Common myeloid progenitor, CD34-positive (primary cell): ENCODE results near the gene STIM1.

Experiments used
- CTCF ChIA-PET: fragments of 350-600 bp; sonication (Branson Sonifier 250); formaldehyde crosslinking; loops from one replicate; lab custom pipeline; 2021; ENCODE audit warnings: antibody characterized with exemption; lab: Charles Lee
- POLR2A ChIA-PET: fragments of 350-600 bp; sonication (Branson Sonifier 250); formaldehyde crosslinking; loops from one replicate; lab custom pipeline; 2021; ENCODE audit warnings: antibody characterized with exemption; lab: Charles Lee
- DNase-seq, 3 donors: peaks; one replicate each; pipeline versions ENCODE4 v3.0.0 to v3.0.0-alpha.2; 2013
- H3K27ac ChIP-seq, 2 experiments: 1 replicate in 1 of 2; 2 replicates in 1 of 2; pipeline ENCODE4 v1.7.0; 2013; ENCODE audit warnings: inconsistent platforms in 2 of 2, low read length in 2 of 2, mild to moderate bottlenecking in 2 of 2, low read depth in 1 of 2, moderate library complexity in 1 of 2; ENCODE audit not compliant: severe bottlenecking in 2 of 2, insufficient read depth in 1 of 2, poor library complexity in 1 of 2
- H3K27me3 ChIP-seq, 5 experiments: replicated peaks in 2 of 5; 1 replicate in 3 of 5; 2 replicates in 2 of 5; pipeline versions ENCODE4 v1.6.1 to v1.7.0; 2013; ENCODE audit warnings: low read length in 4 of 5, mild to moderate bottlenecking in 2 of 5, moderate library complexity in 2 of 5, inconsistent platforms in 1 of 5; ENCODE audit not compliant: insufficient read depth in 5 of 5, control insufficient read depth in 4 of 5
- H3K36me3 ChIP-seq, 4 experiments: 1 replicate in 2 of 4; 2 replicates in 2 of 4; pipeline versions ENCODE4 v1.6.1 to v1.7.0; 2013; ENCODE audit warnings: low read length in 3 of 4, control low read depth in 1 of 4, mild to moderate bottlenecking in 1 of 4; ENCODE audit not compliant: control insufficient read depth in 4 of 4, insufficient read depth in 4 of 4
- H3K4me1 ChIP-seq, 4 experiments: 1 replicate in 3 of 4; 2 replicates in 1 of 4; pipeline versions ENCODE4 v1.6.1 to v1.7.1; 2013; ENCODE audit warnings: low read length in 3 of 4, mild to moderate bottlenecking in 3 of 4, control low read depth in 1 of 4, inconsistent platforms in 1 of 4, moderate library complexity in 1 of 4; ENCODE audit not compliant: control insufficient read depth in 4 of 4, insufficient read depth in 4 of 4; ENCODE audit errors: control extremely low read depth in 1 of 4
- H3K4me3 ChIP-seq, 7 experiments: 1 replicate in 4 of 7; 2 replicates in 3 of 7; pipeline versions ENCODE4 v1.5.1 to v1.7.0; 2013; ENCODE audit warnings: mild to moderate bottlenecking in 7 of 7, low read length in 6 of 7, moderate library complexity in 6 of 7, inconsistent platforms in 2 of 7, low read depth in 2 of 7, control low read depth in 1 of 7; ENCODE audit not compliant: insufficient read depth in 4 of 7, control insufficient read depth in 1 of 7; ENCODE audit errors: extremely low read depth in 1 of 7
- H3K9me3 ChIP-seq, 5 experiments: 1 replicate in 4 of 5; 2 replicates in 1 of 5; pipeline versions ENCODE4 v1.6.1 to v1.7.1; 2013; ENCODE audit warnings: low read length in 4 of 5, mild to moderate bottlenecking in 2 of 5, inconsistent platforms in 1 of 5, low read depth in 1 of 5, moderate library complexity in 1 of 5; ENCODE audit not compliant: control insufficient read depth in 4 of 5, insufficient read depth in 2 of 5; ENCODE audit errors: control extremely low read depth in 1 of 5
- WGBS: methylation state at CpG from one replicate; pipeline ENCODE4 v1.1.5; 2013; ENCODE audit not compliant: insufficient coverage; 5-methylcytosine and 5-hydroxymethylcytosine counted together

Gene STIM1

DNA sequence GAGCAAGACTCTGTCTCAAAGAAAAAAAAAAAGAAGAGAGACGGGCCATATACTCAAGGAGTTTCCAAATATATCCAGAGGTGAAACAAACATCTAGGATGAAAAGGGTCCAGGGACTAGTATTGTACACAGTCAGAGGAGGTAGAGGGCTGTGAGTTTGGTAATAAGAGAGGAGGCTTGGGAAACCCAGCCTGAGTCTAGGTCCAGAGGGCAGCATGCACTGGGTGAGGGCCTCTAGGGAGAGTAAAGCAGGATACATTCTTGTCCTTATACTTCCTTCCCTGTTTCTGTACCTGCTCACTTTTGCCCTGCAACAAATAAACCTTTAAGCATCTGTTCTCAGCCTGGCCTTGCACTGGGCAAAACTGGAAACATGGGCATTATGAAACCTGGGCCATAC is 31.5 kb downstream of the STIM1 start:
- ChIA-PET CTCF (interaction anchor here (1.5 kb wide), 1 partner anchor 8 kb away, joined by 4 read pairs; no protein-coding TSS in a partner anchor), POLR2A (interaction anchor here (0.8 kb wide), 1 partner anchor 60 kb away, joined by 3 read pairs; no protein-coding TSS in a partner anchor)
- no CpG with 5 or more reads among the region's 1 CpG for WGBS
- H3K27ac ChIP-seq, result no peak overlapping the region
- H3K9me3 ChIP-seq, result no peaks in the 10 kb centered on the region
- H3K4me1 ChIP-seq, result peaks cover 9 to 40% (median 17%) of the 10 kb centered on the region in 4 experiments
- DNase-seq, result no peak
- no peaks in the 10 kb centered on the region for H3K27me3 ChIP-seq
- no peaks in the 10 kb centered on the region for H3K36me3 ChIP-seq
- H3K4me3 ChIP-seq, result no peak overlapping the region

DNA sequence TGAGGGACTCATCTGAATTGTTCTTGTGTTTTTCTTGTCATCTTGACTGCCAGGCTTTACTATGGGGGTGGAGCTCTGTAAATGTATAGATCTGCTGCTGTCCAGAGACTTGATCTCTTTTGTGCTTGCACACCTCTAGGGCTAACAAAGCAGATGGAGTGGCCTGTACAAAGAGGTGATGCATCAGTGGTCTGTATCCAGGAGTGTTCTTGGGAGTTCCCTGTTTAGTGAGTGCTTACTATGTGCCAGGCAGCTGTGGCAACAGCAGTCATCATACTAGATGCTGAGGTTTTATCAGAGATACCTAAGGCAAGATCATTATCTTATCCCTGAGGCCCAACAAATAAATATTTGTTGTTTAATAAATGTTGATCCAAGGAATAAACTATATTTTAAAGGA is 33.4 kb downstream of the STIM1 start:
- POLR2A ChIA-PET, result no interaction called here
- CTCF ChIA-PET, result interaction anchor here (0.8 to 3.0 kb wide), 10 partner anchors 11 to 96 kb away, joined by 3 to 10 read pairs (median 4); partner anchors contain the start of gene STIM1

DNA sequence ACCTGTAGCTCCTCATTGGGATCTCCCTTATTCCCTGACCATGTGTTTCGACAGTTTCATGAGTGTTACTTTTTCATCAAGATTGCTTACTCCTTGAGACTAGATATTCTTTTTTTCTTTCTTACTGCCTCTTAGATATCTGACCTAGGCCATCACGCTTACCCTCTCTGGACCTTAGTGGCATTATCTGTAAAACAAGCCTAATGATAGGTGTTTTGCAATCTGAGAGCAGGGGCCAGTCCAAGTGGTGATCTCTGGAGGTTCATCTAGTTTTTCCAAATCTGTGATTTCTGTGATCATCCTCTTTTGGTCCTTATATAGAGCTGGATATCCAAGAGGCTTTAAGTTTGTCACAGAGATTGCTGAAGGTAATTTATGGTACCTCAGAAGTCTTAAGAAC is 34.5 kb downstream of the STIM1 start:
- no peaks in the 10 kb centered on the region for H3K9me3 ChIP-seq
- H3K36me3 ChIP-seq, result no peaks in the 10 kb centered on the region
- WGBS, result 100% methylated on average over 2 of the region's 2 CpGs
- ChIA-PET POLR2A (interaction anchor here (1.1 kb wide), 1 partner anchor 14 kb away, joined by 3 read pairs; no protein-coding TSS in a partner anchor), CTCF (interaction anchor here (0.8 to 3.0 kb wide), 13 partner anchors 10 to 184 kb away, joined by 3 to 10 read pairs (median 3); partner anchors contain the start of gene STIM1)
- no peaks in the 10 kb centered on the region for H3K27me3 ChIP-seq
- DNase-seq, result no peak
- no peak overlapping the region for H3K4me3 ChIP-seq
- H3K4me1 ChIP-seq, result peaks cover 16 to 56% (median 34%) of the 10 kb centered on the region in 4 experiments
- H3K27ac ChIP-seq, result no peak overlapping the region

More for the DNA sequence above, 33.4 kb downstream of the STIM1 start:
- Histone ChIP-seq H3K4me1 (peaks cover 16 to 53% (median 25%) of the 10 kb centered on the region in 4 experiments), H3K27ac (no peak overlapping the region), H3K9me3 (no peaks in the 10 kb centered on the region), H3K4me3 (no peak overlapping the region), H3K27me3 (no peaks in the 10 kb centered on the region), H3K36me3 (no peaks in the 10 kb centered on the region)
- DNase-seq, result no peak

DNA sequence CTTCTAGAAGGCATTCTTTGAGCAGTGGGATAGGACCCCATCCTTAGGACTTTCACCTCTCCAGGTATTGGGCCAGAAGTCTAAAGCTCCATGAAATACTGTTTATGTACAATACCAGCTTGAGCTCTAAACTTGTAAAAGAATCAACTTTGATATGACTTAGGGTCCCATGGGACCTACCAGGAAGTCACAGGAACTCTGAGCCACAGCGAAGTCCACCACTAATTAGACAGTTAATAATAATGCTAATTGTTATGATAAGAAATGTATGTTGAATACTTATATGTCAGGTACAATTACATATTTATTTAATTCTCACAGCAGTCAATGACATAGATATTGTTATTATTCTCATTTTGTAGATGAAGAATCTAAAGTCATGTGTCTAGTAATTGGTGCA is 35.3 kb downstream of the STIM1 start:
- POLR2A ChIA-PET, result interaction anchor here (1.1 kb wide), 1 partner anchor 15 kb away, joined by 3 read pairs; no protein-coding TSS in a partner anchor
- DNase-seq, result no peak
- Histone ChIP-seq H3K27ac (no peak overlapping the region), H3K4me1 (peaks cover 16 to 57% (median 36%) of the 10 kb centered on the region in 4 experiments), H3K9me3 (no peaks in the 10 kb centered on the region), H3K4me3 (no peak overlapping the region), H3K27me3 (no peaks in the 10 kb centered on the region), H3K36me3 (no peaks in the 10 kb centered on the region)
- CTCF ChIA-PET, result interaction anchor here (0.8 to 3.0 kb wide), 12 partner anchors 10 to 183 kb away, joined by 3 to 10 read pairs (median 4); partner anchors contain the start of gene STIM1
- WGBS, result no CpG with 5 or more reads among the region's 1 CpG

DNA sequence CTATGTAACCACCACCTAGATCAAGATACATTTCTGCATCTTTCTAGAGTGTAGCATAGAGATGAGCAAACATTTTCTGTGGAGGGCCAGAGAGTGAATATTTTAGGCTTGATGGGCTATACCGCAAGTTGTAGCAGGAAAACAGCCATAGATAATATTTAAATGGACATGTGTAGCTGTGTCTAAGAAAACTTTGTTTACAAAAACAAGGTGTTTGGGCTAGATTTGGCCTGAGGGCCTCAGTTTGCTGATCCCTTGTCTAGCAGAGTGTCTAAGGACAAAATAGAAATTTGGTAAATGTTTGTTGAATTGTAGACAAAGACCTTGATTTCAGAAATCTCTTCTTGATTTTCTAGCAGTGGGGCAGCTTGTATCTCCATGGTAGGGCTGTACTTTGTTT is 36.3 kb downstream of the STIM1 start:
- POLR2A ChIA-PET, result interaction anchor here (0.6 kb wide), 1 partner anchor 24 kb away, joined by 3 read pairs; no protein-coding TSS in a partner anchor
- CTCF ChIA-PET, result interaction anchor here (1.6 kb wide), 1 partner anchor 174 kb away, joined by 3 read pairs; no protein-coding TSS in a partner anchor
- H3K4me1 ChIP-seq, result peaks cover 16 to 55% (median 34%) of the 10 kb centered on the region in 4 experiments
- no peaks in the 10 kb centered on the region for H3K36me3 ChIP-seq
- WGBS, result 100% methylated on average over 1 of the region's 1 CpG
- H3K4me3 ChIP-seq, result no peak overlapping the region
- H3K27me3 ChIP-seq, result no peaks in the 10 kb centered on the region
- peak in 1 of 3 donors; percentile 17 for DNase-seq
- H3K27ac ChIP-seq, result no peak overlapping the region
- H3K9me3 ChIP-seq, result no peaks in the 10 kb centered on the region

DNA sequence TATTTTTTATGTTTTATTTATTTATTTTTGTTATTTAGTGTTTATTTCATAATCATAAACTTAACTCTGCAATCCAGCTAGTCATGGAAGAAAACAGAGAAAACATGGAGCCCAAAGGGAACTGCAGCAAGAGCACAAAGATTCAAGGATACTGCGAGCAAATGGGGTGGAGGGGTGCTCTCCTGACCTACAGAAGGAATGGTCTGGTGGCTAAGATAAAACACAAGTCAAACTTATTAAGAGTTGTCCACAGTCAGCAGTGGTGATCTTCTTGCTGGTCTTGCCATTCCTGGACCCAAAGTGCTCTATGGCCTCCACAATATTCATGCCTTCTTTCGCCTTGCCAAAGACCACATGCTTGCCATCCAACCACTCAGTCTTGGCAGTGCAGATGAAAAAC is 36.7 kb downstream of the STIM1 start:
- no peak overlapping the region for H3K4me3 ChIP-seq
- H3K36me3 ChIP-seq, result no peaks in the 10 kb centered on the region
- 100% methylated on average over 1 of the region's 2 CpGs for WGBS
- H3K4me1 ChIP-seq, result peaks cover 12 to 54% (median 30%) of the 10 kb centered on the region in 4 experiments
- no peak for DNase-seq
- CTCF ChIA-PET, result interaction anchor here (1.6 kb wide), 1 partner anchor 174 kb away, joined by 3 read pairs; no protein-coding TSS in a partner anchor
- no peaks in the 10 kb centered on the region for H3K27me3 ChIP-seq
- H3K9me3 ChIP-seq, result no peaks in the 10 kb centered on the region
- POLR2A ChIA-PET, result interaction anchor here (0.6 kb wide), 1 partner anchor 25 kb away, joined by 3 read pairs; no protein-coding TSS in a partner anchor
- H3K27ac ChIP-seq, result no peak overlapping the region

DNA sequence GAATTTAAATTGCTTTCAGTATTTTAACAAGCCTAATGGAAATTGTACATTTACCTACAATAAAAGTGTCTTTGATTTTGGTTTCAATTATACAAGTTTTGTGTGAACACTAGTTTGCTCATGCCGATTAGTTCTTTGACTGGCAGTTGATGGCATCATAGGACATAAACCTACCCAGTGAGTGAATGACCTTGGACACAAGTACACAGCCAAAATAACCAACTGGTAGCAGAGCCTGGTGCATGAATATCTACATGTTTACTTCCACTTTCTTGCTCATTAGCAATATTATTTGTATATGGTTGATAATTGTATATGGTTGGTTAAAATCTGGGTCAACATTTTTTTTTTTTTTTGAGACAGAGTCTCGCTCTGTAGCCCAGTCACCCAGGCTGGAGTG is 37.8 kb downstream of the STIM1 start:
- POLR2A ChIA-PET, result no interaction called here
- CTCF ChIA-PET, result interaction anchor here (1.3 to 3.1 kb wide), 6 partner anchors 10 to 173 kb away, joined by 3 to 13 read pairs (median 6); no protein-coding TSS in a partner anchor
- H3K27ac ChIP-seq, result peak overlapping the region in 1 of 2 experiments; percentile 25

More for the DNA sequence above, 37.8 kb downstream of the STIM1 start:
- Histone ChIP-seq H3K36me3 (no peaks in the 10 kb centered on the region), H3K4me3 (no peak overlapping the region), H3K27me3 (no peaks in the 10 kb centered on the region), H3K9me3 (no peaks in the 10 kb centered on the region), H3K4me1 (peaks cover 7 to 46% (median 23%) of the 10 kb centered on the region in 4 experiments)
- no peak for DNase-seq
- 100% methylated on average over 1 of the region's 2 CpGs for WGBS
